Liver (tissue), 9 donors: Measurements from ENCODE around the gene TMEM87B. TPM values are rescaled to one million over a fixed set of nuclear protein-coding genes. Genes with fewer than 3 reads are reported as not detected.

Experiments used
- DNase-seq: peaks from one replicate; pipeline ENCODE4 v3.0.0-alpha.2; 2017; ENCODE audit warnings: low spot score
- H3K27ac ChIP-seq, 2 donors: one replicate each; pipeline ENCODE4 v1.7.0; 2013; ENCODE audit warnings: inconsistent platforms in 2 of 2, low read length in 2 of 2, control low read depth in 1 of 2, low read depth in 1 of 2, mild to moderate bottlenecking in 1 of 2
- H3K27me3 ChIP-seq, 4 donors: one replicate each; pipeline versions ENCODE4 v1.6.1 to v1.7.0; 2013; ENCODE audit warnings: low read length in 3 of 4, inconsistent platforms in 1 of 4, mild to moderate bottlenecking in 1 of 4, moderate library complexity in 1 of 4; ENCODE audit not compliant: control insufficient read depth in 4 of 4, insufficient read depth in 4 of 4
- H3K36me3 ChIP-seq, 4 donors: one replicate each; pipeline versions ENCODE4 v1.6.1 to v1.7.0; 2013; ENCODE audit warnings: low read length in 3 of 4, mild to moderate bottlenecking in 3 of 4, low read depth in 1 of 4, moderate library complexity in 1 of 4; ENCODE audit not compliant: control insufficient read depth in 4 of 4, insufficient read depth in 3 of 4
- H3K4me1 ChIP-seq, 4 donors: one replicate each; pipeline versions ENCODE4 v1.6.1 to v1.7.0; 2013; ENCODE audit warnings: low read length in 3 of 4, mild to moderate bottlenecking in 3 of 4, moderate library complexity in 1 of 4; ENCODE audit not compliant: control insufficient read depth in 4 of 4, insufficient read depth in 4 of 4
- H3K4me3 ChIP-seq, 3 donors: one replicate each; pipeline versions ENCODE4 v1.6.1 to v1.7.0; 2013; ENCODE audit warnings: low read length in 3 of 3, control low read depth in 1 of 3, low read depth in 1 of 3, mild to moderate bottlenecking in 1 of 3
- H3K9ac ChIP-seq, 2 donors: one replicate each; pipeline ENCODE4 v1.7.0; 2013; ENCODE audit warnings: low read length in 2 of 2, mild to moderate bottlenecking in 2 of 2, moderate library complexity in 2 of 2, control low read depth in 1 of 2, low read depth in 1 of 2
- H3K9me3 ChIP-seq, 4 donors: one replicate each; pipeline versions ENCODE4 v1.6.1 to v1.7.0; 2013; ENCODE audit warnings: low read length in 3 of 4; ENCODE audit not compliant: control insufficient read depth in 4 of 4
- EGR1 ChIP-seq, 2 donors: IDR thresholded peaks; 2 replicates each; pipeline ENCODE4 v1.6.1; 2016 to 2018; ENCODE audit warnings: antibody characterized with exemption in 2 of 2, low read depth in 2 of 2
- FOXA1 ChIP-seq: IDR thresholded peaks from 2 replicates; pipeline ENCODE4 v1.6.1; 2016; ENCODE audit warnings: antibody characterized with exemption
- FOXA2 ChIP-seq: IDR thresholded peaks from 2 replicates; pipeline ENCODE4 v1.6.1; 2016; ENCODE audit warnings: antibody characterized with exemption
- GABPA ChIP-seq, 2 donors: IDR thresholded peaks in 1 of 2; conservative IDR thresholded peaks in 1 of 2; 2 replicates each; pipeline ENCODE4 v1.6.1; 2016; ENCODE audit warnings: antibody characterized with exemption in 2 of 2, mild to moderate bottlenecking in 1 of 2, moderate library complexity in 1 of 2
- HNF4A ChIP-seq, 2 donors: conservative IDR thresholded peaks; 2 replicates each; pipeline ENCODE4 v1.6.1; 2016; ENCODE audit warnings: antibody characterized with exemption in 2 of 2, mild to moderate bottlenecking in 2 of 2
- HNF4G ChIP-seq: IDR thresholded peaks from 2 replicates; pipeline ENCODE4 v1.6.1; 2016; ENCODE audit warnings: antibody characterized with exemption
- JUND ChIP-seq, 2 donors: IDR thresholded peaks; 2 replicates each; pipeline ENCODE4 v1.6.1; 2016; ENCODE audit warnings: antibody characterized with exemption in 2 of 2
- NR2F2 ChIP-seq: IDR thresholded peaks from 2 replicates; pipeline ENCODE4 v1.6.1; 2016; ENCODE audit warnings: antibody characterized with exemption
- RAD21 ChIP-seq, 2 donors: IDR thresholded peaks; 2 replicates each; pipeline ENCODE4 v1.6.1; 2016; ENCODE audit warnings: antibody characterized with exemption in 2 of 2, mild to moderate bottlenecking in 2 of 2
- RXRA ChIP-seq, 2 donors: IDR thresholded peaks; 2 replicates each; pipeline ENCODE4 v1.6.1; 2017 to 2018; ENCODE audit warnings: antibody characterized with exemption in 2 of 2, mild to moderate bottlenecking in 1 of 2
- SP1 ChIP-seq: IDR thresholded peaks from 2 replicates; pipeline ENCODE4 v1.6.1; 2018; ENCODE audit warnings: antibody characterized with exemption, mild to moderate bottlenecking
- TAF1 ChIP-seq: conservative IDR thresholded peaks from 2 replicates; pipeline ENCODE4 v1.6.1; 2016; ENCODE audit warnings: antibody characterized with exemption, mild to moderate bottlenecking
- YY1 ChIP-seq: IDR thresholded peaks from 2 replicates; pipeline ENCODE4 v1.6.1; 2016; ENCODE audit warnings: antibody characterized with exemption, mild to moderate bottlenecking
- ZBTB33 ChIP-seq: IDR thresholded peaks from 2 replicates; pipeline ENCODE4 v1.6.1; 2016; ENCODE audit warnings: antibody characterized with exemption
- WGBS: extraction: QIAGEN DNeasy Blood & Tissue Kit; methylation state at CpG from one replicate; pipeline ENCODE4 v1.1.7; 2013; 5-methylcytosine and 5-hydroxymethylcytosine counted together
- polyA plus RNA-seq, 2 donors: library from polyadenylated mRNA; stranded (reverse) in 1 of 2; unstranded in 1 of 2; fragments of 200-250 nt in 1 of 2; fragments of >200 nt in 1 of 2; fragmentation: Nextera tagmentation in 1 of 2; extraction: Ambion mirVana in 1 of 2; gene quantifications; one replicate each; pipeline versions ENCODE4 v1.2.1 to v1.2.3, GENCODE V29; 2013 to 2015
- total RNA-seq, 2 donors: library from RNA; depleted of rRNA; stranded (reverse); fragments of >200 nt; gene quantifications; one replicate each; pipeline ENCODE4 v1.2.3, GENCODE V29; 2014
- TF ChIP-seq, protein P1 (sequence below): IDR thresholded peaks from 2 replicates; pipeline ENCODE4 v1.6.1; 2016; ENCODE audit warnings: antibody characterized with exemption, mild to moderate bottlenecking
- TF ChIP-seq, protein P2 (sequence below): fragments of 150-350 bp; IDR thresholded peaks from 2 replicates; pipeline ENCODE4 v1.5.1; 2017; ENCODE audit warnings: improper control_type of control experiment, low read depth, low read length; ENCODE audit not compliant: missing input control
- TF ChIP-seq, protein P3 (sequence below): IDR thresholded peaks from 2 replicates; pipeline ENCODE4 v1.6.1; 2016; ENCODE audit warnings: antibody characterized with exemption
- TF ChIP-seq, protein P4 (sequence below): IDR thresholded peaks from 2 replicates; pipeline ENCODE4 v1.6.1; 2016; ENCODE audit warnings: antibody characterized with exemption
- donor health status: healthy.
- donor health status: healthy.
- donor health status: healthy.
- donor health status: healthy.
- donor health status: healthy.

The TMEM87B gene
- total and polyA plus RNA-seq, 4 donors = 3.6 to 10.1 (median 6.0) TPM

DNA sequence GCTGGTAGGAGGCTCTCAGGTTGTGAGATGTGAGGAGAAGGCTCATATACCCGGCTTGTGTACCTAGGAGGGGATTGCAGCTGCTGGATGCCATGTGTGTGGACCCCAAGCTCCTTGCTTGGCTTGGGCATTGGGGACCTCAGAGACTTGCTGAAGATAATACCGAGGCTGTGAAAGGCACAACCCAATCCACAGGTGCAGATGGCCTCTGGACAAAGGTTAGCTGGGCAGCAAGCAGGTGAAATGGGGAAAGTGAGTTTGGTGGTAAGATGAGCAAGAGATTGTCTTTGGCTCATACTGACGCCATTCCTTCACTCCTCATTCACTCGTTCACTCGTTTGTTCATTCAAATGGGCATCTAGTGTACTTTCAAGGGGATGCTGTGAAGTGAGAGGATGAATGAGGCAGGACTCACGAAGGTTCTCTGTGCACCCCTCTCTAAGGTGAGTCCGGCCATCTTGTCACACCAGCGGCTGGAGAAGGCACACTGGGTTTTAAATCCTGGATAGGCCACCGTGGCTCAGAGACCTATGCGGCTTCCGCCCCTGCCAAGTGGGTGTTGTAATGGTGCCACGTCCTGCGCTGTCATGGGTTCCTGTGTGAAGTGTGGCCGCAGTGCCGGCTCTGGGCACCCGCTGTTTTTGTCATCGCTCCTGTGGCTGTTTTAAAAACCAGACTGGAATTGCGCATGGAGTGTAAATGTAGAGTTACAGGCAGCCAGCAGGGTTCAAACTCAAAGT, 96.8 kb downstream of the TMEM87B start (continued):
- TF ChIP-seq, protein P1, sequence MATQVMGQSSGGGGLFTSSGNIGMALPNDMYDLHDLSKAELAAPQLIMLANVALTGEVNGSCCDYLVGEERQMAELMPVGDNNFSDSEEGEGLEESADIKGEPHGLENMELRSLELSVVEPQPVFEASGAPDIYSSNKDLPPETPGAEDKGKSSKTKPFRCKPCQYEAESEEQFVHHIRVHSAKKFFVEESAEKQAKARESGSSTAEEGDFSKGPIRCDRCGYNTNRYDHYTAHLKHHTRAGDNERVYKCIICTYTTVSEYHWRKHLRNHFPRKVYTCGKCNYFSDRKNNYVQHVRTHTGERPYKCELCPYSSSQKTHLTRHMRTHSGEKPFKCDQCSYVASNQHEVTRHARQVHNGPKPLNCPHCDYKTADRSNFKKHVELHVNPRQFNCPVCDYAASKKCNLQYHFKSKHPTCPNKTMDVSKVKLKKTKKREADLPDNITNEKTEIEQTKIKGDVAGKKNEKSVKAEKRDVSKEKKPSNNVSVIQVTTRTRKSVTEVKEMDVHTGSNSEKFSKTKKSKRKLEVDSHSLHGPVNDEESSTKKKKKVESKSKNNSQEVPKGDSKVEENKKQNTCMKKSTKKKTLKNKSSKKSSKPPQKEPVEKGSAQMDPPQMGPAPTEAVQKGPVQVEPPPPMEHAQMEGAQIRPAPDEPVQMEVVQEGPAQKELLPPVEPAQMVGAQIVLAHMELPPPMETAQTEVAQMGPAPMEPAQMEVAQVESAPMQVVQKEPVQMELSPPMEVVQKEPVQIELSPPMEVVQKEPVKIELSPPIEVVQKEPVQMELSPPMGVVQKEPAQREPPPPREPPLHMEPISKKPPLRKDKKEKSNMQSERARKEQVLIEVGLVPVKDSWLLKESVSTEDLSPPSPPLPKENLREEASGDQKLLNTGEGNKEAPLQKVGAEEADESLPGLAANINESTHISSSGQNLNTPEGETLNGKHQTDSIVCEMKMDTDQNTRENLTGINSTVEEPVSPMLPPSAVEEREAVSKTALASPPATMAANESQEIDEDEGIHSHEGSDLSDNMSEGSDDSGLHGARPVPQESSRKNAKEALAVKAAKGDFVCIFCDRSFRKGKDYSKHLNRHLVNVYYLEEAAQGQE = no peak
- TF ChIP-seq YY1 (no peak), TAF1 (no peak), GABPA (IDR thresholded peaks at IDR 0.05 in 1 of 2, conservative IDR thresholded peaks at IDR 0.05 in 1 of 2) (no peak)

GRCh38 chr2:112152476-112153178, 97.6 kb downstream of the TMEM87B start:
- H3K27me3 ChIP-seq = no peaks in the 10 kb centered on the region
- 97% methylated on average over 10 of the region's 10 CpGs for WGBS
- H3K27ac ChIP-seq = no peak overlapping the region
- TF ChIP-seq NR2F2 (no peak), HNF4A (conservative IDR thresholded peaks at IDR 0.05) (no peak), JUND (IDR thresholded peaks at IDR 0.05) (no peak), GABPA (IDR thresholded peaks at IDR 0.05 in 1 of 2, conservative IDR thresholded peaks at IDR 0.05 in 1 of 2) (no peak), RXRA (IDR thresholded peaks at IDR 0.05) (no peak), YY1 (no peak), FOXA1 (no peak), HNF4G (no peak), ZBTB33 (no peak), EGR1 (IDR thresholded peaks at IDR 0.05; ENCODE audit: low read depth in 2 of 2) (no peak), RAD21 (IDR thresholded peaks at IDR 0.05) (no peak), FOXA2 (no peak), SP1 (no peak), TAF1 (no peak)
- TF ChIP-seq, protein P2, sequence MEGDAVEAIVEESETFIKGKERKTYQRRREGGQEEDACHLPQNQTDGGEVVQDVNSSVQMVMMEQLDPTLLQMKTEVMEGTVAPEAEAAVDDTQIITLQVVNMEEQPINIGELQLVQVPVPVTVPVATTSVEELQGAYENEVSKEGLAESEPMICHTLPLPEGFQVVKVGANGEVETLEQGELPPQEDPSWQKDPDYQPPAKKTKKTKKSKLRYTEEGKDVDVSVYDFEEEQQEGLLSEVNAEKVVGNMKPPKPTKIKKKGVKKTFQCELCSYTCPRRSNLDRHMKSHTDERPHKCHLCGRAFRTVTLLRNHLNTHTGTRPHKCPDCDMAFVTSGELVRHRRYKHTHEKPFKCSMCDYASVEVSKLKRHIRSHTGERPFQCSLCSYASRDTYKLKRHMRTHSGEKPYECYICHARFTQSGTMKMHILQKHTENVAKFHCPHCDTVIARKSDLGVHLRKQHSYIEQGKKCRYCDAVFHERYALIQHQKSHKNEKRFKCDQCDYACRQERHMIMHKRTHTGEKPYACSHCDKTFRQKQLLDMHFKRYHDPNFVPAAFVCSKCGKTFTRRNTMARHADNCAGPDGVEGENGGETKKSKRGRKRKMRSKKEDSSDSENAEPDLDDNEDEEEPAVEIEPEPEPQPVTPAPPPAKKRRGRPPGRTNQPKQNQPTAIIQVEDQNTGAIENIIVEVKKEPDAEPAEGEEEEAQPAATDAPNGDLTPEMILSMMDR = no peak
- TF ChIP-seq, protein P3, sequence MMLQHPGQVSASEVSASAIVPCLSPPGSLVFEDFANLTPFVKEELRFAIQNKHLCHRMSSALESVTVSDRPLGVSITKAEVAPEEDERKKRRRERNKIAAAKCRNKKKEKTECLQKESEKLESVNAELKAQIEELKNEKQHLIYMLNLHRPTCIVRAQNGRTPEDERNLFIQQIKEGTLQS = no peak
- TF ChIP-seq, protein P4, sequence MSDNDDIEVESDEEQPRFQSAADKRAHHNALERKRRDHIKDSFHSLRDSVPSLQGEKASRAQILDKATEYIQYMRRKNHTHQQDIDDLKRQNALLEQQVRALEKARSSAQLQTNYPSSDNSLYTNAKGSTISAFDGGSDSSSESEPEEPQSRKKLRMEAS = no peak
- TF ChIP-seq, protein P1 = no peak
- DNase-seq = no peak
- no peaks in the 10 kb centered on the region for H3K9me3 ChIP-seq
- H3K4me1 ChIP-seq = peaks cover 0 to 9% (median 0%) of the 10 kb centered on the region in 4 donors
- H3K9ac ChIP-seq = no peak overlapping the region
- H3K36me3 ChIP-seq = no peaks in the 10 kb centered on the region
- no peak overlapping the region for H3K4me3 ChIP-seq
